Measurements from ENCODE around the gene SPATA46.

- TF ChIP-seq, protein P1, sequence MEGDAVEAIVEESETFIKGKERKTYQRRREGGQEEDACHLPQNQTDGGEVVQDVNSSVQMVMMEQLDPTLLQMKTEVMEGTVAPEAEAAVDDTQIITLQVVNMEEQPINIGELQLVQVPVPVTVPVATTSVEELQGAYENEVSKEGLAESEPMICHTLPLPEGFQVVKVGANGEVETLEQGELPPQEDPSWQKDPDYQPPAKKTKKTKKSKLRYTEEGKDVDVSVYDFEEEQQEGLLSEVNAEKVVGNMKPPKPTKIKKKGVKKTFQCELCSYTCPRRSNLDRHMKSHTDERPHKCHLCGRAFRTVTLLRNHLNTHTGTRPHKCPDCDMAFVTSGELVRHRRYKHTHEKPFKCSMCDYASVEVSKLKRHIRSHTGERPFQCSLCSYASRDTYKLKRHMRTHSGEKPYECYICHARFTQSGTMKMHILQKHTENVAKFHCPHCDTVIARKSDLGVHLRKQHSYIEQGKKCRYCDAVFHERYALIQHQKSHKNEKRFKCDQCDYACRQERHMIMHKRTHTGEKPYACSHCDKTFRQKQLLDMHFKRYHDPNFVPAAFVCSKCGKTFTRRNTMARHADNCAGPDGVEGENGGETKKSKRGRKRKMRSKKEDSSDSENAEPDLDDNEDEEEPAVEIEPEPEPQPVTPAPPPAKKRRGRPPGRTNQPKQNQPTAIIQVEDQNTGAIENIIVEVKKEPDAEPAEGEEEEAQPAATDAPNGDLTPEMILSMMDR (conservative IDR thresholded peaks at IDR 0.05; ENCODE audit: low read length), result no peak
- TF ChIP-seq EZH2phosphoT487 (IDR thresholded peaks at IDR 0.05; ENCODE audit: borderline replicate concordance, low read depth, low read length), result no peak
Measured at GRCh38 chr1:162375463-162375862, 1.2 kb downstream of the SPATA46 start.
